Right atrium auricular region (tissue), 2 donors: ENCODE data around the gene FAM32A. TPM values are rescaled to one million over a fixed set of nuclear protein-coding genes. Genes with fewer than 3 reads are reported as not detected.

ENCODE experiments used
- DNase-seq: peaks from one replicate; pipeline ENCODE4 v3.0.0-alpha.2; 2019; ENCODE audit warnings: low spot score
- H3K27ac ChIP-seq, 2 donors: fragments of 200-600 bp; sonication (generic); 1 replicate in 1 of 2; 2 replicates in 1 of 2; pipeline ENCODE4 v1.5.1; 2016 to 2019
- H3K27me3 ChIP-seq, 2 donors: fragments of 200-600 bp; sonication (generic); one replicate each; pipeline versions ENCODE4 v1.5.1 to v1.6.0; 2017 to 2019
- H3K36me3 ChIP-seq: fragments of 200-600 bp; sonication (generic); one replicate; pipeline ENCODE4 v1.5.1; 2016
- H3K4me1 ChIP-seq, 2 donors: fragments of 200-600 bp; sonication (generic); one replicate each; pipeline versions ENCODE4 v1.5.1 to v1.6.0; 2017 to 2019
- H3K4me3 ChIP-seq, 2 donors: fragments of 200-600 bp; sonication (generic); 1 replicate in 1 of 2; 2 replicates in 1 of 2; pipeline ENCODE4 v1.5.1; 2017 to 2019; ENCODE audit warnings: mild to moderate bottlenecking in 1 of 2, moderate library complexity in 1 of 2
- H3K9me3 ChIP-seq, 2 donors: fragments of 200-600 bp; sonication (generic); one replicate each; pipeline ENCODE4 v1.5.1; 2019
- total RNA-seq, 2 donors: library from RNA; depleted of rRNA; stranded (reverse); fragments of >200 nt; gene quantifications; one replicate each; pipeline ENCODE4 v1.1.0, GENCODE V29; 2016
- TF ChIP-seq, protein P1 (sequence below), 2 donors: fragments of 200-600 bp; sonication (generic); IDR thresholded peaks; one replicate each; pipeline ENCODE4 v1.5.1; 2019; ENCODE audit warnings: antibody characterized with exemption in 2 of 2

The FAM32A gene
- 10 to 100 TPM; 56.8 to 61.7 TPM for total RNA-seq

DNA sequence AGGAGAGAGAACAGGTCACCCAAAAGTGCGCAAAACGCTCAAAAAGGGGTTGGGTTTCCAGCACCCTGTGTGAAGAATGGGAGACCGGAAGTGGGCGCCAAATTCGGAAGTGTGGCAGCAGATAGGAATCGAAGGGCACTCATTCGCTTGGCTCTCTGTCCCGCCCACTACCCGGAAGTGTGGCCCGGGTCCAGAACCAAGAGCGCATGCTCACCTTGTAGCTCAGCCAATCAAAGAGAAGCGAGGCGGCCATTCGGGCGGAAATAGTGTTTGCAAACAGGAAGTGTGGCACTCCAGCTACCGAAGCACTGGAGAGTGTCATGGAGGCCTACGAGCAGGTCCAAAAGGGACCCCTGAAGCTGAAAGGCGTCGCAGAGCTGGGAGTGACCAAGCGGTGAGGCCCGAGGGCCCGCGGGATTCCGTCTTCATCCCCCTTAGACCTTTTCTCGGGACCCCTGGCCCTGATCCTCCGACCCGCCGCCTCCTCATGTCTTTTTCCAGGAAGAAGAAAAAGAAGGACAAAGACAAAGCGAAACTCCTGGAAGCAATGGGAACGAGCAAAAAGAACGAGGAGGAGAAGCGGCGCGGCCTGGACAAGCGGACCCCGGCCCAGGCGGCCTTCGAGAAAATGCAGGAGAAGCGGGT is at the start of gene FAM32A:
Gene FAM32A, plus strand, starts transcription at position 288 of the 645 bp plus-strand sequence. Its CDS starts 33 bp downstream, at position 321.
- H3K27me3 ChIP-seq, result no peaks in the 10 kb centered on the region
- TF ChIP-seq, protein P1, sequence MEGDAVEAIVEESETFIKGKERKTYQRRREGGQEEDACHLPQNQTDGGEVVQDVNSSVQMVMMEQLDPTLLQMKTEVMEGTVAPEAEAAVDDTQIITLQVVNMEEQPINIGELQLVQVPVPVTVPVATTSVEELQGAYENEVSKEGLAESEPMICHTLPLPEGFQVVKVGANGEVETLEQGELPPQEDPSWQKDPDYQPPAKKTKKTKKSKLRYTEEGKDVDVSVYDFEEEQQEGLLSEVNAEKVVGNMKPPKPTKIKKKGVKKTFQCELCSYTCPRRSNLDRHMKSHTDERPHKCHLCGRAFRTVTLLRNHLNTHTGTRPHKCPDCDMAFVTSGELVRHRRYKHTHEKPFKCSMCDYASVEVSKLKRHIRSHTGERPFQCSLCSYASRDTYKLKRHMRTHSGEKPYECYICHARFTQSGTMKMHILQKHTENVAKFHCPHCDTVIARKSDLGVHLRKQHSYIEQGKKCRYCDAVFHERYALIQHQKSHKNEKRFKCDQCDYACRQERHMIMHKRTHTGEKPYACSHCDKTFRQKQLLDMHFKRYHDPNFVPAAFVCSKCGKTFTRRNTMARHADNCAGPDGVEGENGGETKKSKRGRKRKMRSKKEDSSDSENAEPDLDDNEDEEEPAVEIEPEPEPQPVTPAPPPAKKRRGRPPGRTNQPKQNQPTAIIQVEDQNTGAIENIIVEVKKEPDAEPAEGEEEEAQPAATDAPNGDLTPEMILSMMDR (IDR thresholded peaks at IDR 0.05), result peak; percentile 24 to 46
- peak within 1 kb of the TSS; percentile 82 to 98 for H3K4me3 ChIP-seq
- no peaks in the 10 kb centered on the region for H3K9me3 ChIP-seq
- H3K36me3 ChIP-seq, result peaks cover 6% of the 10 kb centered on the region
- peak; percentile 100 for DNase-seq
- peaks cover 0 to 23% of the 10 kb centered on the region in 2 donors for H3K4me1 ChIP-seq
- peak within 1 kb of the TSS; percentile 79 to 81 for H3K27ac ChIP-seq

DNA sequence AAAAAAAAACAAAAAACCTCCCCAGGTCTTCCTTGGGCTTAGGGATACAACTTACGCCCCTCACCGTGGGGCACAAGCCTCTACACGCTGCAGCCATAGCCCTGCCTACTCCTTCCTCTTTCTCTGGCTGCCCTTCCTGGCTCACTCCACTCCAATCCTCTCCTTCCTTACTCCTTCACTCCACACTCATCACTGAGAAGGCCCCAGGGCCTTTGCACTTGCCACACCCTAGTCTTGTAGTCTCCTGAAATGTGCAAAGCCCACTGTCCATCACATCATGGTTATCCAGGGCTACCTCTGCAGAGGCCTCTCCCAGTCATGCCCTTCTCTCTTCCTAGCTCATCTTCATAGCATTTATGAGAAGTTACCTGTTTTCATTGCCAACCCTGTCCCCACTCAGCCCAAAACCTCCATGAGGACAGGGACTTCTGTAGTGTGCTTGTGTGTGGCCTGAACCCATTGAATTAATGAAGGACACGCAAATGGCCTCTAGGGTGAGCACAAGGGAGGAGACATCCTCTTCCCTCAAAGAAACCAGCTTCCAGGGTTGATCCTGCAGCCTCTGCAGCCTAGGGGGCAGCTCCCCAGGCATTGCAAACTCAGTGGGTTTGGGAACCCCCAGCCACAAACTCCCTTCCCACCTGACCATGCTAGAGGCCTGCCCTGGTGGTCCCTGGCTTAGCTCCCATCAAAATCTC is 49.6 kb upstream of the FAM32A start:
- Histone ChIP-seq H3K27me3 (no peaks in the 10 kb centered on the region), H3K9me3 (no peaks in the 10 kb centered on the region), H3K27ac (no peak overlapping the region), H3K4me1 (no peaks in the 10 kb centered on the region), H3K36me3 (peaks cover 21% of the 10 kb centered on the region), H3K4me3 (no peak overlapping the region)
- no peak for DNase-seq
- TF ChIP-seq, protein P1 (IDR thresholded peaks at IDR 0.05), result no peak

DNA sequence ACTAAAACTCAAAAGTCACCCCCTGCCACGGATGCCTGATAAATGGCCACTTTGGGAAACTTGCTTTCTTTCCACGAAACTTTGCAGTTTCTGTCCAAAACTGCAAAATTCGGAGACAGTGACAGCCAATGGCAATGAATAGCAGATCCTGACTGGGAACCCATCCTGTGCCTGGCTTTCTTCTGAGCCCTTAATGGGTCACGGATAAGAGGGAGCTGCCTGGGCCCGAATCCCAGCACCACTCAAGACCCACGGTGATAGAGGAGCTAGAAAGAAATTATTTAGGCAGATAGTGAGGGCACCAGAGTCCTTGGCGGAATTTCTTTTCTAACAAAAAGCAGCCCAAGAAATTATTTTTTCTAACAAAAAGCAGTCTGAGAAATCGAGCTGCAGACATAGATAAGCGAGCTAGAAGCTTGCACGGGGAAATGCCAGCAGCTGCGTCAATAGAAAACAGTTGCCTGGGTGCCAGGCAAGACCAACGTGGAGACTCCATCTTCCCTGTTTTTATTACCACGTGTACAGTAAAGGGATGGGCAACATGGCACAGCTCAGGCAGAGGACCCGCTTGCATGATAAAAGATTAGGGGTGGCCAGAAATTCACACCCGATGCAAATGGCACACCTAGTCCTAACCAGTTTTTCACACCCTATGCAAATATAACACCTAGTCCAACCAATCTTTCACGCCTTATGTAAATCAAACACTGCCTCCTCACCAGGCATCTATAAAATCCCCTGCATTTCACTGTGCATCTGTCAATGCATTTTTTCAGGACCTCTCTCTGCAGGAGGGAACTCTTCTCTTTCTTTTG is 48.8 kb upstream of the FAM32A start:
- Histone ChIP-seq H3K27ac (no peak overlapping the region), H3K27me3 (no peaks in the 10 kb centered on the region), H3K9me3 (no peaks in the 10 kb centered on the region), H3K4me1 (no peaks in the 10 kb centered on the region), H3K36me3 (peaks cover 21% of the 10 kb centered on the region), H3K4me3 (no peak overlapping the region)
- DNase-seq, result no peak
- TF ChIP-seq, protein P1 (IDR thresholded peaks at IDR 0.05), result no peak

DNA sequence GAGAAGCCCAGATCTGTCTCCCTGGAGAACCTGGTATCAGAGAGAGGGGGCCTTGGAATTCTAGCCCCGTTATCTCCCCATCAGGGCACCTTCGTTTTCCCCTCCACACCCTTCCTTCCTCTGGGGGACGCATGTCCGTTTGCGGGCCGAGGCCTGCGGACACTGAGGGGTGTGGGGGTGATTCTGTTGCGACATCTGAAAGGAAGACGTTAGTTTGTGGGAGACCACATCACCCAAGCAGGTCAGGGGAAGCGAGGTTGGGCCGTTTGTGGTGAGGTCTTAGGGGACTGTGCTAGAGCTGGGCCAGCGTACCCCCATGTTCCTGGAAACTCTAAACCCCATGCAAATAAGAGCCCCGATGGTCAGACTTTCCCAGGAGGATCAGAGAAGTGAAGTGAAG is 45.5 kb upstream of the FAM32A start:
- Histone ChIP-seq H3K36me3 (no peaks in the 10 kb centered on the region), H3K27me3 (no peaks in the 10 kb centered on the region), H3K4me1 (no peaks in the 10 kb centered on the region), H3K4me3 (no peak overlapping the region), H3K27ac (no peak overlapping the region), H3K9me3 (no peaks in the 10 kb centered on the region)
- TF ChIP-seq, protein P1 (IDR thresholded peaks at IDR 0.05), result no peak
- DNase-seq, result no peak

DNA sequence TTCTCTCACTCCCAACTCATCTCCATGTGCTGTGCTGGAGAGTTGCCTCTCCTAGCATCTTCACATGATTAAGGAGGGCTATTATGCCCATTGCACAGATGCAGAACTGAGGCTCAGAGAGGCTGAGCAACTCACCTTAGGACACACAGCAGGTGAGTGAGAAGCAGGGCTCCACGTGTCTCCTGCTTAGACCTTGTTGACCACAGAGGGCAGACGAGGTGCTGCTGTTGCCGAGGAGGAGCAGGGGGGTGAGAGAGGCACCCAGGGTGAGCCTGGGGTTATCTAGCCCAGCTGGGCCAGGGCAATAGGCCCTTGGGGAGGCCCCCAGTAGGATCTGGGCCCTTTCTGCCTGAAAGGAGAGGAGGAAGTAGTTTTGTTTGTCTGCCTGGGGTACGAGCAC is 44.2 kb upstream of the FAM32A start:
- Histone ChIP-seq H3K4me3 (no peak overlapping the region), H3K27me3 (no peaks in the 10 kb centered on the region), H3K9me3 (no peaks in the 10 kb centered on the region), H3K27ac (no peak overlapping the region), H3K36me3 (no peaks in the 10 kb centered on the region), H3K4me1 (no peaks in the 10 kb centered on the region)
- TF ChIP-seq, protein P1 (IDR thresholded peaks at IDR 0.05), result no peak
- no peak for DNase-seq
